Stimulated activated CD8-positive, alpha-beta memory T cell treated with anti-CD3 and anti-CD28 coated beads, Interleukin-12 subunit alpha, Interleukin-12 subunit beta, amount 100 ng/mL, for 4 hours (primary cell): ENCODE data around the gene IGF2BP3.
"Not testable (repeated sequence)": the region's sequence is repeated elsewhere in the genome, so short reads cannot be mapped to it uniquely, and the experiment has no call there.

Source experiments
- DNase-seq: peaks from one replicate; pipeline ENCODE4 v3.0.0-alpha.2; 2020; ENCODE audit warnings: low read depth

The IGF2BP3 gene

DNA sequence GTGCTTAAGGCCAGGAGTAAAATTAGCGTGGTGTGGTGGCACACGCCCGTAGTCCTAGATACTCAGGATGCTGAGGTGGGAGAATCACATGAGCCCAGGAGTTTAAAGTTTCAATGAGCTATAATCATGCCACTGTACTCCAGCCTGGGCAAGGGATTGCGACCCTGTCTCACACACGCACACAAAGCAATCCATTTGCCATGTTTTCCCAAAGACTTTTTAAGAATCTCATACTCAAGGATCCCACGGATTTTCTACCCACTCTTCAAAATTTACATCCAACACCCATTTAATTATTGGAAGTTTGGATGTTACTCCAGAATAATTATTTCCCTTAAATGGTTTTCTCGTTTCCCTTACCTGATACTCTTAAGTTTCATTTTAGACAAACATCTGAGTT, 47.9 kb downstream of the IGF2BP3 start:
- DNase-seq = no peak

DNA sequence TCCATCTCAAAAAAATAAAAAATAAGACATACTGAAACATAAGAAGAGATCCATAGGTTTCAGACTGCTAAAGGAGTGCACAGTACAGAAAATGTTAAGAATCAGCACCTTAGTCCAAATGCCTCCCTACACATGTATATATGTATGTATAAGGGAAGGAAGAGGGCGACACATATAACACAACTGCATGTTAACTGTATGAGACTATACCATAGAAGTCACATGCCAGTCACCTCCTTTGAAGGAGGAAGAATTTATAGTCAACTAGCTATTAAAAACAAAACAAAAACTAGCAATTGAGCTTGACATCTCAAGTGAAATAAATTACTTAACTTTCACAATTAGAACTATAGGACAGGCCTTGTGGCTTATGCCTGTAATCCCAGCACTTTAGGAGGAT, 50.4 kb downstream of the IGF2BP3 start:
- DNase-seq = no peak

DNA sequence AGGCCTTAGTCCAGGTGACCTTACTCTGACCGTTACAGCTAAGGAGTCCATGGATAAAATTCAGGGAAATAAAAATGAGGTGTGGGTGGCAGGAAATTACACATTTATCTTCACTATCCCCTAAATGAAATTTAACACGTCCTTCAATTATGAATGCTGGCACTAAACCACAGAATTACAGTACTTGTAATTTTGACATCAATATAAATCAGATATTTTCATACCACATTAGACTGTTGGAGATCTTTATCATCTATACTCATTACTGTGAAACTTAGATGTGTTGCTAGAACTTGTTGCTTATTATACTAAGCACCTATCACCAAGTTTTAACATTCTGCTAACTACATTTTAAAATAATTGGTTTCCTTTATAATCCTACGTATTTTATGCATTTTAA, 51.1 kb downstream of the IGF2BP3 start:
- no peak for DNase-seq

DNA sequence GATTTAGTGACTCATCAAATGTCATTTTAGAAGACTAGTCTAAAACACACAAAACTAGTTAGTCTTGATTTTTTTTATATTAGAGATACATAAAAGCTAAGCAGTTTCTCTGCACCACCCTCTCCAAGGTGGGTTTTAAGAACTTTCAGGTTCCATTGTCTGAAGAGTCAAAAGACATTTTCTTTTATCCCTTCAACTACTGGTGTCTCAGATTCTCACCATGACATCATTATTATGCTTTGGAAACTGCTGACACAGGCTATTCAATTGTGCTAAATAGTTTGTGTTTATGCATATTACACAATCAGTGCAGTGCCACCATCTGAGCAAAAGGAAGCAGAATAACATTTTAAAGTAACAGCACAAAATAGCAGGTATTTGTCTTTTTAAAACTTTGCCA, 52.2 kb downstream of the IGF2BP3 start:
- no peak for DNase-seq

DNA sequence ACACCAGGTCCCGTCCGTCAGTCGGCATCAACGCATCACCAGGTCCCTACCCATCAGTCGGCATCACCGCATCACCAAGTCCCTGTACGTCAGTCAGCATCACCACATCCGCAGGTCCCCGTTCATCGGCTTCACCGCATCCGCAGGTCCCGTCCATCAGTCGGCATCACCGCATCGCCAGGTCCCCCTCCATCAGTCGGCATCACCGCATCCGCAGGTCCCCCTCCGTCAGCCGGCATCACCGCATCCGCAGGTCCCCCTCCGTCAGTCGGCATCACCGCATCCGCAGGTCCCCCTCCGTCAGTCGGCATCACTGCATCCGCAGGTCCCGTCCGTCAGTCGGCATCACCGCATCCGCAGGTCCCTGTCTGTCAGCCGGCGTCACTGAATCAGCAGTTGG, 55.1 kb downstream of the IGF2BP3 start:
- no peak for DNase-seq

DNA sequence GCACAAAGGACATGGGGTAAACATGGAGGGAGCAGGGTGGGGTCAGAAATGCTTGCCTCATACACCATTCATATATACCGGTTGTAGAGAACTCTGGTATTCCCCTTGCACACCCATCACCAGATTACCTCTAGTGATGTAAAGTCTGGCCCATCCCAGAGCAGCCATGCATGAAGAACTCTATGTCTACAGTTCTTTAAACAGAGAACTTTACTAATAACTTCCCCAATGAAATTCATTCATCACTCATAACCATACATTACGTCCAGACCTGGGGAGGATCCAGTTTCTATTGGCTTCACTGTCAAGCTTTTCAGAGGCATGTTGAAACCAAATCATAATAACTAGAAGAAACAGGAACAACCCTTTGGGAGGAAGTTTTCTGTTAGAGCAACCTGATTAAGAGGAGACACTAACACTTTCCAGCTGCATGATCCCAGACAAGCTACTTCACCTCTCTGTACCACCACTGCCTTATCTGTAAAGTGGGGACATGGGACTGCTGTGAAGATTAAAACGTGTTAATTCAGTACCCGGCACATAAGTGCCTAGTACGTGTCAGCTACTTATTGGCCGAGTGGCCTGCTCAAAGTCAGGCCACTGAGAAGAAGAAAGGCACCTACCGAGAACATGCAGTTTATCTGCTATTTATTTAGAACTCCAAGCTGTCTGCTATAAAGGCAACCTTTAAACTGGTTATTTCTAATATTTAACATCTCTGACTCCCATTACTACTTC, 59.7 kb downstream of the IGF2BP3 start:
- no peak for DNase-seq

- DNase-seq = not testable (repeated sequence)
These were observed 63.7 kb downstream of the IGF2BP3 start for GRCh38 chr7:23406564-23406963.

DNA sequence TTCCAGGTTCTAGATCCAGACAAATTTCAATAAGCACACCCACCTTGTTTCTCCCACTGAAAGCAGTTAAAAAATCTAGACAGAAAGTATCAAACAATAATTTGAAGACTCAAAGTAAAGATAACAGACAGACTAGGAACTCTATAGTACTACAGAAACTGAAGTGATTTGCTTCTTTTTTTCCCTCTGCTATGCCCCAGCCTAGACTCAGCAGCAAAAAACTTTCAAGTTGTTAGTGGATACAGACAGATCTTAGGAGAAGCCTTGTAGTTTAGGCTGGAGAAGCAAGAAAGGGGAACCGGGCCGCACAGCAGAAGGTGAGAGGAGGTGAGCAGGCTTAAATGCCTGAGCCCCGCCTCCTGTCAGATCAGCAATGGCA, 65.1 kb downstream of the IGF2BP3 start:
- no peak for DNase-seq

DNA sequence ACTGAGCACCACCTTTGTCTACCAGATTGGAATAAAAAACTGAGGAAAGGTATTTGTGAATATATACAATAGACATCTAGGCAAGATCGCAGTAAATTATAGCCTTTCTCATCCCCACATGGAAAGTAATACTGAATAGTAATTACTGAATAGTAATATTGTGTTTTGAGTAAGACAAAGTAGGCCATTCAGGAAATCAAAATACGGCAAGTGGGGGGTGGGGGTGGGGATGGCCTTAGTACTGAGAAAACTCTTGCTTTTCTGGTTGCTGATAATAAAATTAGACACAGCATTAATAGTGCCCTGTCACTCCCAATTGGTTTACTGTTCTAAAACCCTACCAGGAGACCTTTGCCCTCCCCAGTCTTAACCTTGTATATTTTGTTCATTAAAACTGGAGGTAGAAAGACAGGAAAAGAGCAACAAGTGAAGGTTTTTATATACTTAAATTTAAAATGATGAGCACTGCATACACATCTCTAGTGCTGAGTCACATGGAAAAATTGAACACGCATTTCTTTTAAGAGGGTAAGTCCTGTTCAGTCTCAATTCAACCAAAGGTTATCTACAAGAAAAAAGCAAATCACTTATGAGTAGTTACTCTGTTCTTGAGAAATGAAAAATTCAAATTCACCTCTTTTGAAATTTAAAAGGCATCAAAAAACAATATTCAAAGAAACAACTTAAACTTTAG, 65.6 kb downstream of the IGF2BP3 start:
- DNase-seq = no peak

GRCh38 chr7:23403970-23404369, 66.3 kb downstream of the IGF2BP3 start:
- DNase-seq = no peak

- DNase-seq = not testable (repeated sequence)
These were observed 72.2 kb downstream of the IGF2BP3 start for GRCh38 chr7:23398090-23398489.

GRCh38 chr7:23397241-23397640, 73.0 kb downstream of the IGF2BP3 start:
- DNase-seq = no peak

GRCh38 chr7:23396222-23397015, 73.9 kb downstream of the IGF2BP3 start:
- DNase-seq = no peak

DNA sequence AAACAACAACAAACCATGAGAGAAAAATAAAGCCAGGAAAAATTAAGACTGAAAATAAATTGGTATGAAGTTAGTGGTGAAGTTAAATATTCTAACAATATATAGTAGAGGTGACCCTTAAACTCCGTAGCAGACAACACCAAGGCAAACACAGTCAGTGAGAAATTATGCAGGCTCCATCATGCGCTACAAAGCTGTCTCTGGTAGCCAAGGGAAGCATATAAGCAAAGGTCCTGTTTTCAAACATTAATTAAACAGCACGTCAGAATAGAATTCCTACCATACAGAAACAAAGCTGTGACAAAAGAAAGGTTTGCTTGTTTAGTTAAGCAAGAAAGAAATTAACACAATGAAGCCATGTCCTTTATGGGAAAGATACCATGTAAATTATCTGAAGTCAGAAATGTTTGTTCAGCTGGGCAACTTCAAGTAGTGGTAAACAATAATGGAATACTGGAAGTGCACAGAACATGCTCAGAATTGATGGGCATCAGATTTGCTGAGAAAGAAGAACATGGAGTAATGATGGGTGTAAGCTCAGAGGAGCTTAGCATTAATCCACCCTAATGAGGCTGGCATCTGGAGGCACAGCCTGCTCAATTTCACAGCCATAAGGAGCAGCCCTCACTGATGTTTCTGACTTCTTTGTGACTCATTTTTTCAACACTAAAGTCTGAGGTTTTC, 75.7 kb downstream of the IGF2BP3 start:
- DNase-seq = no peak

DNA sequence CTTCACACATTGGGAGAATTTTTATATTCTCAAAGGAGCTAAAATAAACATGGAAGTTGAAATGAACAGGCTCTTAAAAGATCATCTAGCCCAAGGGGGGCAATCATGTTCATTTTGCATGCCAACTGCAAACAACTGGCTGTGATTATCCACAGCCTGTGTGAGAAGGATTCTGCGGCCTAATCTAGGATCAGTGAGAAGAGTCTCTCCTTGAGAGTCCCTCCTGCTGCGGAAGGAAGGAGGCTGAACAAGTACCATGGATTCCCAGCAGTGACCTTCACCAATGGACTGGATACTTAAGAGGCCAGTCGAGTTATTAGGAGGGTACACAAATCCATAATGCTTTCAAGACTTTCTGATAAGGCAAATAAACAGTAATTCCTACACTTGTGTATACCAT, 76.7 kb downstream of the IGF2BP3 start:
- DNase-seq = no peak

DNA sequence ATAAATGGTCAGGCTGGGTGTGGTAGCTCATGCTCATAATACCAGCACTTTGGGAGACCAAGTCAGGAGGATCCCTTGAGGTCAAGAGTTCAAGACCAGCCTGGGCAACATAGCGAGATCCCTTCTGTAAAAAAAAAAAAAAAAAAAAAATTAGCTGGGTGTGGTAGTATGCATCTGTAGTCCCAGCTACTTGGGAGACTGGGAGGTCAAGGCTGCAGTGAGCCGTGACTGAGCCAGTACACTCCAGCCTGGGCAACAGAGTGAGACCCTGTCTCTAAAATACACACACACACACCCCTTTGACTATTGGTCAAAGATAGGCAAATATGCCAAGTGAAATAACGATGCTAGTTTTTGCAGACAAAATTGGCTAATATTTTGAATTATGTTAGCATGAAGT, 80.6 kb downstream of the IGF2BP3 start:
- DNase-seq = no peak

GRCh38 chr7:23387583-23387982, 82.7 kb downstream of the IGF2BP3 start:
- no peak for DNase-seq

DNA sequence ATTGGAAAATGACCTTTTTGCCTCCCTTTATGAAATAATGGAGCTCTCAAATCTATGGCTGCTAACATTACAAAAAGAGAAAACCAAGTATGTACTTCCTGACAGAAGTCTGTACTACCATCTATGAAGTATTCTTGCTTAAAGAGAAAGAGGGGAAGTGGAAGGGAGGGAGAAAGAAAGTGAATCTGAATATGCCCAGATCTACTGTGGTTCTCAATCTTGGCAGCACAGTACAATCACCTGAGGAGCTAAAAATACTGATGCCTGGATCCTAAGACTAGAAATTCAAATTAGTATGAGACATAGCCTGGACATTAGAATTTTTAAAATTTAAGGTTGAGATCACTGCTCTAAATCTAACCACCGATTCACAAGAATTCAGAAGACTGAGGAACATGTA, 85.2 kb downstream of the IGF2BP3 start:
- DNase-seq = no peak

DNA sequence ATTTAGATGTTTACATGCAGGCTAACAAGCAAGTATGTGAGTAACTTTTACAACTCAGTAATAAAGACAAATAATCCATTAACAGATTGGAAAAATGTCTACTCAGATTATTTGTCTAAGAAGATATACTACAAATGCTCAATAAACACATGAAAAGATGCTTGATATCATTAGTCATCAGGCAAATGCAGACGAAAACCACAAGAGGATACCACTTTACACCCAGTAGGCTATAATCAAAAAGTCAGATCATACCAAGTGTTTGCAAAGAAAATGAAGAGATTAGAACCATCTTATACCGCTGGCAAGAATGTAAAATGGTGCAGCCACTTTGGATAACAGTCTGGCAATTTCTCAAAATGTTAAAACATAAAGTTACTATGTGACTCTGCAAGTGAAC, 87.1 kb downstream of the IGF2BP3 start:
- DNase-seq = no peak

DNA sequence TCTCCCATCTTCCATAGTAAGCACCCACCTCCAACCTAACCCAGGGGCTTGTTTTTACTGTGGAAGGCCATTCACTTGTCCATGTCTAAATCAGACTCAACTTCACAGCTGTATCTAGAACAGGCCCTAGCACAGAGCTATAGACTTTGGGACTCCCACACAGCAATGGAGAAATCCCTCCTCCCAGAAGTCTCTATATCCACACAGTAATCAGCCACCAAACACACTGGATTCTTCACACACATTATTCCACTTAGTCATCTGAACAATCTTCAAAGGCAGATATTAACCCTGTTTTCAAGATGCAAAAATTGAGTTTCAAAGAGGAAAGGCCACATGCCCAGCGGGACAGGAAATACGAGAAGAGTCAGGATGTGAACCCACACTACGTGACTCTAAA, 89.3 kb downstream of the IGF2BP3 start:
- DNase-seq = no peak

GRCh38 chr7:23380556-23380955, 89.7 kb downstream of the IGF2BP3 start:
- DNase-seq = no peak

DNA sequence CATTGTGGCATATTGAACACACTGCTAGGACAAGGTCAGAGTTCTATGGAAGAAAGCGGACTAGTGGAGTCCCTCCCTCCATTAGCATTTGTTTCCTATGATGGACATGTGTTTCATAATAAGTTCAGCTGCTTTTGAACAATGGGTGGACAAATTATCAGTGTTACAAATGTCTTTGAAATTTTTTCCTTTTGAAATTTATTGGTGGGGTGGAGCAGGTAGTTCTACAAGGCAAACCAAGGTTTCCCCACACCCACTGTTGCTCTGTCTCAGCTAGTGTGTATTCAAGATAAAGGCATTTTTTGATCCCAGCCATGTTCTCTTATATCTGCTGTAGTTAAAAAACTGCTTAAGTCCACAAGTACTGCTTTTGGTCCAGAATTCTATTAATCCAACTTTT, 91.3 kb downstream of the IGF2BP3 start:
- DNase-seq = no peak

DNA sequence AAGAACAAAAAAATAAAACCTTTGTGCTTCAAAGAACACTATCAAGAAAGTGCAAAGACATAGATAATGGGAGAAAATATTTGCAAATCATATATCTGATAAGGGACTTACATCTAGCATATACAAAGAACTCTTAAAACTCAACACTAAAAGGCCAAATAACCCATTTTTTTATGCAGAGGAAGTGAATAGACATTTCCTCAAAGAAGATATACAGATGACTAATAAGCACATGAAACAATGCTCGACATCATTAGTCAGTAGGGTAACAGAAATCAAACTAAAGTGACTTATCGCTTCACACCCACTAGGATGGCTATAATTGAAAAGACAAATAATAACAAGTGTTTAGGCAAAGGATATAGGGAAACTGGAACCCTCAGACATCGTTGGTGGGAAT, 93.2 kb downstream of the IGF2BP3 start:
- DNase-seq = no peak
